GM18519 (cell line): Measurements from ENCODE around the gene NDUFA13.

Source experiments
- ATAC-seq: cut with Tn5 transposase; IDR thresholded peaks from one replicate; pipeline ENCODE4 v1.9.1; 2021; ENCODE audit warnings: mild to moderate bottlenecking, moderate library complexity; ENCODE audit not compliant: unreplicated experiment, low FRiP score

The NDUFA13 gene

GRCh38 chr19:19544954-19545591 is 29.0 kb downstream of the NDUFA13 start:
- no peak for ATAC-seq

GRCh38 chr19:19545707-19546106 is 29.7 kb downstream of the NDUFA13 start:
- ATAC-seq = no peak

GRCh38 chr19:19546751-19547162 is 30.7 kb downstream of the NDUFA13 start:
- no peak for ATAC-seq

GRCh38 chr19:19547674-19548336 is 31.8 kb downstream of the NDUFA13 start:
- no peak for ATAC-seq

GRCh38 chr19:19548915-19549759 is 33.1 kb downstream of the NDUFA13 start:
- ATAC-seq = no peak

- ATAC-seq = no peak
Observed at GRCh38 chr19:19549804-19550464, 33.9 kb downstream of the NDUFA13 start.

GRCh38 chr19:19550485-19550929 is 34.5 kb downstream of the NDUFA13 start:
- ATAC-seq = no peak

- ATAC-seq = no peak
Observed at GRCh38 chr19:19550972-19551852, 35.2 kb downstream of the NDUFA13 start.

- no peak for ATAC-seq
Observed at GRCh38 chr19:19551853-19552192, 35.8 kb downstream of the NDUFA13 start.

GRCh38 chr19:19552798-19553197 is 36.8 kb downstream of the NDUFA13 start:
- ATAC-seq = no peak

GRCh38 chr19:19553670-19554069 is 37.6 kb downstream of the NDUFA13 start:
- no peak for ATAC-seq

GRCh38 chr19:19554074-19555023 is 38.3 kb downstream of the NDUFA13 start:
- no peak for ATAC-seq

GRCh38 chr19:19558055-19558454 is 42.0 kb downstream of the NDUFA13 start:
- no peak for ATAC-seq

GRCh38 chr19:19558636-19559035 is 42.6 kb downstream of the NDUFA13 start:
- no peak for ATAC-seq

- no peak for ATAC-seq
Observed at GRCh38 chr19:19559931-19560330, 43.9 kb downstream of the NDUFA13 start.

- ATAC-seq = no peak
Observed at GRCh38 chr19:19561946-19562664, 46.1 kb downstream of the NDUFA13 start.

- no peak for ATAC-seq
Observed at GRCh38 chr19:19562665-19563347, 46.8 kb downstream of the NDUFA13 start.
